K562 (cell line): Measurements from ENCODE around the gene TCEA3. TPM values are rescaled to one million over a fixed set of nuclear protein-coding genes. Genes with fewer than 3 reads are reported as not detected.

Experiments
- CBX1 ChIP-seq: sonication (generic); IDR thresholded peaks from 2 replicates; pipeline ENCODE4 v1.6.1; 2016; ENCODE audit warnings: antibody characterized with exemption, low read depth, mild to moderate bottlenecking
- FOXJ2 ChIP-seq: fragments of 200-800 bp; sonication (Bioruptor generic); IDR thresholded peaks from 2 replicates; pipeline ENCODE4 v1.6.1; 2016; ENCODE audit warnings: missing genetic modification characterization, missing compliant biosample characterization
- GATAD2B ChIP-seq: fragments of 450-650 bp; IDR thresholded peaks from 2 replicates; pipeline ENCODE4 v1.6.1; 2017; ENCODE audit warnings: mild to moderate bottlenecking, borderline replicate concordance
- JUN ChIP-seq, 2 experiments: sonication (generic) in 1 of 2; formaldehyde crosslinking in 1 of 2; IDR thresholded peaks; 2 replicates each; pipeline versions ENCODE4 v1.6.1 to v1.8.0; 2012 to 2022; ENCODE audit warnings: borderline replicate concordance in 2 of 2, mild to moderate bottlenecking in 2 of 2, improper control_type of control experiment in 1 of 2, low read depth in 1 of 2, low read length in 1 of 2, missing genetic modification reagents in 1 of 2
- MCM5 ChIP-seq: fragments of 450-650 bp; IDR thresholded peaks from 2 replicates; pipeline ENCODE4 v1.6.1; 2016; ENCODE audit warnings: low read depth
- RHOXF2B ChIP-seq: fragments of 250-450 bp; sonication (Bioruptor Pico); conservative IDR thresholded peaks from 2 replicates; pipeline ENCODE4 v1.5.1; 2021
- SMAD3 ChIP-seq: fragments of 450-650 bp; formaldehyde crosslinking; conservative IDR thresholded peaks from 2 replicates; pipeline ENCODE4 v1.4.0; 2020; ENCODE audit warnings: mild to moderate bottlenecking
- XRCC5 ChIP-seq: fragments of 200-400 bp; formaldehyde crosslinking; IDR thresholded peaks from 2 replicates; pipeline ENCODE4 v1.6.1; 2017; ENCODE audit warnings: low read depth, mild to moderate bottlenecking, low read length
- ZNF431 ChIP-seq: sonication (generic); formaldehyde crosslinking; IDR thresholded peaks from 2 replicates; pipeline ENCODE4 v1.8.0; 2022; ENCODE audit warnings: mild to moderate bottlenecking, missing genetic modification reagents
- ZNF445 ChIP-seq: fragments of 250-450 bp; sonication (Bioruptor Pico); IDR thresholded peaks from 2 replicates; pipeline ENCODE4 v1.4.0; 2020; ENCODE audit warnings: low read depth, mild to moderate bottlenecking, moderate library complexity
- polyA plus RNA-seq, 8 experiments: library from polyadenylated mRNA; depleted of rRNA in 4 of 8; stranded (reverse) in 5 of 8; unstranded in 3 of 8; fragments of >200 nt; fragmentation: Nextera tagmentation in 2 of 8; fragmentation: Illumina TruSeq in 1 of 8; extraction: Ambion mirVana in 2 of 8; extraction: Trizol in 1 of 8; gene quantifications; 2 replicates each; pipeline versions ENCODE4 v1.2.1 to v1.2.3, GENCODE V29; 2011 to 2014; ENCODE audit warnings: inconsistent platforms in 1 of 8, missing spikeins in 1 of 8
- total RNA-seq, 7 experiments: library from RNA; depleted of rRNA in 6 of 7; stranded (reverse); fragments of >200 nt in 6 of 7; fragmentation: Illumina TruSeq in 2 of 7; extraction: Trizol in 2 of 7; gene quantifications; 2 replicates each; pipeline versions ENCODE4 v1.2.1 to v1.2.3, GENCODE V29; 2011 to 2021; ENCODE audit warnings: low replicate concordance in 1 of 7
- TF ChIP-seq, protein P1 (sequence below): fragments of 200-600 bp; sonication (generic); IDR thresholded peaks from one replicate; pipeline ENCODE4 v1.6.1; 2012; ENCODE audit warnings: mild to moderate bottlenecking, low read depth, low read length, inconsistent platforms
- TF ChIP-seq, protein P2 (sequence below): IDR thresholded peaks from 3 replicates; pipeline ENCODE4 v1.6.1; 2011; ENCODE audit warnings: borderline replicate concordance, mild to moderate bottlenecking, moderate library complexity; ENCODE audit not compliant: insufficient read length; ENCODE audit errors: extremely low read depth

The TCEA3 gene
- total and polyA plus RNA-seq, 9 of the 15 experiments (the other 6 are each of a cell fraction or from before 2014, with no cell fraction given), result 0.03 to 0.55 (median 0.36) TPM

DNA sequence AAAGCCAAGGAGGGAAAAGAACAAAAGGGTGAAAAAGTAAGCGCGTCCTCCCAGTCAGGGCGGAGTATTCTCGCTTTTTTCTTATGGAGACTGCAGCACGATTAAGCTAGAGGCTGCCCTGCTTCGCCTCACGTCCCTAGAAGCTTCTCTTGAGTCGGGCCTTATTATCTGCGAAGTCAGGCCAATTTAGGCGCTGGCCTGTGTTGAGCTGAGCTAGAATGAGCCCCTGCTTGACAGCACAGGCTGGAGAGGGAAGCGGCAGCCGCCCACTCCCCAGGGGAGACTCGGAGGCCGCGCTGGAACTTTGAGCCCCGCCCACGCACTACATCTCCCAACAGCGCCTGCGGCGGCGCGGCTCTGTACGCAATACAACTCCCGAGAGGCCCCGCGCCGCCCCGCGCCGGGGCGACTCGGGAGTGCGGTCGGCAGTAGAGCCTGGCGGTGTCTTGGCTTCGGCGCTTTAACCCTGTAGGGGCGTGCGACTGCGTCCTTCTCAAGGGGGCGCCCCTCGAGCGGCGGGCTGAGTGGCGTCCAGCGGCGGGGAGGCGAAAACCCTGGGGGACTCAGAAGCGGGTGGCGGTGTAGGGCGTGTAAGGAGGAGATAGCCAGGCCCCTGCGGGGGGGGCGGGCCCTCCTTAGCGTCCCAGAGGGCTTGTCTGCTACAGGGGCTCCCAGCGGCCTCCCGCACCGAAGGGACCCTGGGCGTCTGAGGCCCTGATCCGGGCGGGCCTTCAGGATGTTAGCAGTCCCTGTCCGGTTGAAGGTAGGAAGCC, 55.8 kb downstream of the TCEA3 start (continued):
- TF ChIP-seq XRCC5 (no peak), CBX1 (peak; percentile 85), RHOXF2B (no peak), SMAD3 (CRISPR knock-in tag) (0 out of 2 replicates have a peak, but pooled peaks have one; percentile 54), GATAD2B (peak; percentile 27; the same call in 1 of the 2 replicates), FOXJ2 (tag) (peak; percentile 58; the same call in 1 of the 2 replicates), JUN (IDR thresholded peaks at IDR 0.05; ENCODE audit: borderline replicate concordance, low read depth, low read length) (0 out of 2 replicates have a peak, but pooled peaks have one; percentile 6), JUN (CRISPR knock-in tag; IDR thresholded peaks at IDR 0.05; ENCODE audit: borderline replicate concordance) (no peak), MCM5 (no peak), ZNF445 (CRISPR knock-in tag) (no peak), ZNF431 (CRISPR knock-in tag) (no peak; the same call in 1 of the 2 replicates)
- TF ChIP-seq, protein P1, sequence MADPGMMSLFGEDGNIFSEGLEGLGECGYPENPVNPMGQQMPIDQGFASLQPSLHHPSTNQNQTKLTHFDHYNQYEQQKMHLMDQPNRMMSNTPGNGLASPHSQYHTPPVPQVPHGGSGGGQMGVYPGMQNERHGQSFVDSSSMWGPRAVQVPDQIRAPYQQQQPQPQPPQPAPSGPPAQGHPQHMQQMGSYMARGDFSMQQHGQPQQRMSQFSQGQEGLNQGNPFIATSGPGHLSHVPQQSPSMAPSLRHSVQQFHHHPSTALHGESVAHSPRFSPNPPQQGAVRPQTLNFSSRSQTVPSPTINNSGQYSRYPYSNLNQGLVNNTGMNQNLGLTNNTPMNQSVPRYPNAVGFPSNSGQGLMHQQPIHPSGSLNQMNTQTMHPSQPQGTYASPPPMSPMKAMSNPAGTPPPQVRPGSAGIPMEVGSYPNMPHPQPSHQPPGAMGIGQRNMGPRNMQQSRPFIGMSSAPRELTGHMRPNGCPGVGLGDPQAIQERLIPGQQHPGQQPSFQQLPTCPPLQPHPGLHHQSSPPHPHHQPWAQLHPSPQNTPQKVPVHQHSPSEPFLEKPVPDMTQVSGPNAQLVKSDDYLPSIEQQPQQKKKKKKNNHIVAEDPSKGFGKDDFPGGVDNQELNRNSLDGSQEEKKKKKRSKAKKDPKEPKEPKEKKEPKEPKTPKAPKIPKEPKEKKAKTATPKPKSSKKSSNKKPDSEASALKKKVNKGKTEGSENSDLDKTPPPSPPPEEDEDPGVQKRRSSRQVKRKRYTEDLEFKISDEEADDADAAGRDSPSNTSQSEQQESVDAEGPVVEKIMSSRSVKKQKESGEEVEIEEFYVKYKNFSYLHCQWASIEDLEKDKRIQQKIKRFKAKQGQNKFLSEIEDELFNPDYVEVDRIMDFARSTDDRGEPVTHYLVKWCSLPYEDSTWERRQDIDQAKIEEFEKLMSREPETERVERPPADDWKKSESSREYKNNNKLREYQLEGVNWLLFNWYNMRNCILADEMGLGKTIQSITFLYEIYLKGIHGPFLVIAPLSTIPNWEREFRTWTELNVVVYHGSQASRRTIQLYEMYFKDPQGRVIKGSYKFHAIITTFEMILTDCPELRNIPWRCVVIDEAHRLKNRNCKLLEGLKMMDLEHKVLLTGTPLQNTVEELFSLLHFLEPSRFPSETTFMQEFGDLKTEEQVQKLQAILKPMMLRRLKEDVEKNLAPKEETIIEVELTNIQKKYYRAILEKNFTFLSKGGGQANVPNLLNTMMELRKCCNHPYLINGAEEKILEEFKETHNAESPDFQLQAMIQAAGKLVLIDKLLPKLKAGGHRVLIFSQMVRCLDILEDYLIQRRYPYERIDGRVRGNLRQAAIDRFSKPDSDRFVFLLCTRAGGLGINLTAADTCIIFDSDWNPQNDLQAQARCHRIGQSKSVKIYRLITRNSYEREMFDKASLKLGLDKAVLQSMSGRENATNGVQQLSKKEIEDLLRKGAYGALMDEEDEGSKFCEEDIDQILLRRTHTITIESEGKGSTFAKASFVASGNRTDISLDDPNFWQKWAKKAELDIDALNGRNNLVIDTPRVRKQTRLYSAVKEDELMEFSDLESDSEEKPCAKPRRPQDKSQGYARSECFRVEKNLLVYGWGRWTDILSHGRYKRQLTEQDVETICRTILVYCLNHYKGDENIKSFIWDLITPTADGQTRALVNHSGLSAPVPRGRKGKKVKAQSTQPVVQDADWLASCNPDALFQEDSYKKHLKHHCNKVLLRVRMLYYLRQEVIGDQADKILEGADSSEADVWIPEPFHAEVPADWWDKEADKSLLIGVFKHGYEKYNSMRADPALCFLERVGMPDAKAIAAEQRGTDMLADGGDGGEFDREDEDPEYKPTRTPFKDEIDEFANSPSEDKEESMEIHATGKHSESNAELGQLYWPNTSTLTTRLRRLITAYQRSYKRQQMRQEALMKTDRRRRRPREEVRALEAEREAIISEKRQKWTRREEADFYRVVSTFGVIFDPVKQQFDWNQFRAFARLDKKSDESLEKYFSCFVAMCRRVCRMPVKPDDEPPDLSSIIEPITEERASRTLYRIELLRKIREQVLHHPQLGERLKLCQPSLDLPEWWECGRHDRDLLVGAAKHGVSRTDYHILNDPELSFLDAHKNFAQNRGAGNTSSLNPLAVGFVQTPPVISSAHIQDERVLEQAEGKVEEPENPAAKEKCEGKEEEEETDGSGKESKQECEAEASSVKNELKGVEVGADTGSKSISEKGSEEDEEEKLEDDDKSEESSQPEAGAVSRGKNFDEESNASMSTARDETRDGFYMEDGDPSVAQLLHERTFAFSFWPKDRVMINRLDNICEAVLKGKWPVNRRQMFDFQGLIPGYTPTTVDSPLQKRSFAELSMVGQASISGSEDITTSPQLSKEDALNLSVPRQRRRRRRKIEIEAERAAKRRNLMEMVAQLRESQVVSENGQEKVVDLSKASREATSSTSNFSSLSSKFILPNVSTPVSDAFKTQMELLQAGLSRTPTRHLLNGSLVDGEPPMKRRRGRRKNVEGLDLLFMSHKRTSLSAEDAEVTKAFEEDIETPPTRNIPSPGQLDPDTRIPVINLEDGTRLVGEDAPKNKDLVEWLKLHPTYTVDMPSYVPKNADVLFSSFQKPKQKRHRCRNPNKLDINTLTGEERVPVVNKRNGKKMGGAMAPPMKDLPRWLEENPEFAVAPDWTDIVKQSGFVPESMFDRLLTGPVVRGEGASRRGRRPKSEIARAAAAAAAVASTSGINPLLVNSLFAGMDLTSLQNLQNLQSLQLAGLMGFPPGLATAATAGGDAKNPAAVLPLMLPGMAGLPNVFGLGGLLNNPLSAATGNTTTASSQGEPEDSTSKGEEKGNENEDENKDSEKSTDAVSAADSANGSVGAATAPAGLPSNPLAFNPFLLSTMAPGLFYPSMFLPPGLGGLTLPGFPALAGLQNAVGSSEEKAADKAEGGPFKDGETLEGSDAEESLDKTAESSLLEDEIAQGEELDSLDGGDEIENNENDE, result no peak
- TF ChIP-seq, protein P2, sequence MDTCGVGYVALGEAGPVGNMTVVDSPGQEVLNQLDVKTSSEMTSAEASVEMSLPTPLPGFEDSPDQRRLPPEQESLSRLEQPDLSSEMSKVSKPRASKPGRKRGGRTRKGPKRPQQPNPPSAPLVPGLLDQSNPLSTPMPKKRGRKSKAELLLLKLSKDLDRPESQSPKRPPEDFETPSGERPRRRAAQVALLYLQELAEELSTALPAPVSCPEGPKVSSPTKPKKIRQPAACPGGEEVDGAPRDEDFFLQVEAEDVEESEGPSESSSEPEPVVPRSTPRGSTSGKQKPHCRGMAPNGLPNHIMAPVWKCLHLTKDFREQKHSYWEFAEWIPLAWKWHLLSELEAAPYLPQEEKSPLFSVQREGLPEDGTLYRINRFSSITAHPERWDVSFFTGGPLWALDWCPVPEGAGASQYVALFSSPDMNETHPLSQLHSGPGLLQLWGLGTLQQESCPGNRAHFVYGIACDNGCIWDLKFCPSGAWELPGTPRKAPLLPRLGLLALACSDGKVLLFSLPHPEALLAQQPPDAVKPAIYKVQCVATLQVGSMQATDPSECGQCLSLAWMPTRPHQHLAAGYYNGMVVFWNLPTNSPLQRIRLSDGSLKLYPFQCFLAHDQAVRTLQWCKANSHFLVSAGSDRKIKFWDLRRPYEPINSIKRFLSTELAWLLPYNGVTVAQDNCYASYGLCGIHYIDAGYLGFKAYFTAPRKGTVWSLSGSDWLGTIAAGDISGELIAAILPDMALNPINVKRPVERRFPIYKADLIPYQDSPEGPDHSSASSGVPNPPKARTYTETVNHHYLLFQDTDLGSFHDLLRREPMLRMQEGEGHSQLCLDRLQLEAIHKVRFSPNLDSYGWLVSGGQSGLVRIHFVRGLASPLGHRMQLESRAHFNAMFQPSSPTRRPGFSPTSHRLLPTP, result no peak
